GM12864 (cell line): Measurements from ENCODE around the gene RTN3.

Source experiments
- DNase-seq: peaks from one replicate; pipeline ENCODE4 v3.0.0-alpha.2; 2011; ENCODE audit warnings: low read depth
- H3K4me3 ChIP-seq: 2 replicates; pipeline ENCODE4 v1.5.1; 2011; ENCODE audit warnings: mild to moderate bottlenecking, low read depth, low read length, control low read depth
- CTCF ChIP-seq: IDR thresholded peaks from 2 replicates; pipeline ENCODE4 v1.5.1; 2011; ENCODE audit warnings: low read depth, mild to moderate bottlenecking, moderate library complexity, low read length, control low read depth, inconsistent platforms; ENCODE audit errors: missing control alignments

The RTN3 gene

DNA sequence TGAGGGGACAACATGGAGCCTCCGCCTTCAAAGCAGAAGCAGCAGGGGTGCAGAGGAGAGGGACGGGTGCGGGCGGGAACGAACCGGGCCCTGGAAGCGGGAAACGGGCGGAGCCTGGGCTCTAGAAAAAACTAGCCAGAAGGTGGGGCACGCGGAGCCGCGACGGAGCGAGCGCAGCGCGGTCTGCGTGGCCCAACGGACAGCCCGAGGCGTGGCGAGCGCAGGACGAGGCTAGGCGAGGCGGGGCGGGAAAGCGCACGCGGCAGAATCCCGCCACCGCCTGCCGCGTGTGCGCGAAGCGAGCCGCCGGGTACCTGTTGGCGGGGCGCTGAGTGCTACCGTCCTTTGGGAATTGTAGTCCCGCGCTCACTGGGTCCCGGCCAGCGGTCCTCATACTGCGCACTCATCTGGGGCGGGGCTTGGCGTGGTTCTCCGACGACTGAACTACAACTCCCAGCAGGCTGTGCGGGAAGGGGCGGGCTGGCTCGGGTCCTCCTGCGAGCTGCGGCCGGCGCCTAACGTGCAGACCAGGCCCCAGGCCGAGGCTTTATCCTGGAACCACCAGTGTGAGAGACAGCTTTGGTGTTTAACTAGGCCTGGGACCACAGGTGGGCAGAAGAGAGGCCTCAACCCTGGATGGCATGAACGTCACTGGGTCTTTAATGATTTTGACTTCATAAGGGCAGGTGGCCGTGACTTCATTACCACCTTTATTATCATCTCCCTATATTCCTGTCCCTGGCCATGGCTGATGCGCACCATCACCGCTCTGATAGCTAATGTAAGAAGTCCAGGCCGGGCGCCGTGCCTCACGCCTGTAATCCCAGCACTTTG is 9.8 kb upstream of the RTN3 start, which contains the start of gene ATL3:
Gene ATL3, minus strand, starts transcription at position 55 of the 834 bp plus-strand sequence. Its CDS starts 41 bp downstream, at position 14.
- no peak for TF ChIP-seq CTCF
- peak within 1 kb of the TSS; percentile 80 for H3K4me3 ChIP-seq
- peak; percentile 91 for DNase-seq

DNA sequence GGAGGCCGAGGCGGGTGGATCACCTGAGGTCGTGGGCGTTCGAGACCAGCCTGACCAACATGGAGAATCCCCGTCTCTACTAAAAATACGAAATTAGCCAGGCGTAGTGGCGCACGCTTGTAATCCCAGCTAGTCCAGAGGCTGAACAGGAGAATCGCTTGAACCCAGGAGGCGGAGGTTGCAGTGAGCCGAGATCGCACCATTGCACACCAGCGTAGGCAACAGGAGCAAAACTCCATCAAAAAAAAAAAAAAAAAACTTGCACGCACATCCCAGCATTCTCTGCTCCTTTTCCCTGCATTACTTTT is 9.2 kb upstream of the RTN3 start:
- H3K4me3 ChIP-seq, result no peak overlapping the region
- DNase-seq, result no peak
- no peak for TF ChIP-seq CTCF

GRCh38 chr11:63672936-63673539 is 8.3 kb upstream of the RTN3 start:
- DNase-seq, result no peak
- TF ChIP-seq CTCF, result no peak
- H3K4me3 ChIP-seq, result no peak overlapping the region

DNA sequence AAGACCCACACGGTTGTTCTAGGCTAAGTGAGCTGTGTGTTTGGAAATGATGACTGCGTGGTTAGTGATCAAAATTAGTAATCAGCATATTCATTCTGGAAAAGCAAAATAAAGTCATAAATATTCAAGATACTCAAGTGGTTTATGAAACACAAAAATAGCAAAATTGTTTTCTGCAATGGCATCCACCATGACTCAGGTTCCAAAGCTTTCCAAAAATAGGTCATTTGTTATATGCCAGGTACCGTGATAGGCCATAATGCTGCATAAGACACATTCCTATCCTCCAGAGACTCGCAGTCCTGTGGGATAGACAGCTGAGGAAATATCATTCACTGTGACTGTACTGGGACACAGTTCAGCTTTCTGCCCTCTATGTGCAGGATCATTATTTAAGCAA is 7.7 kb upstream of the RTN3 start:
- no peak overlapping the region for H3K4me3 ChIP-seq
- DNase-seq, result no peak
- no peak for TF ChIP-seq CTCF

GRCh38 chr11:63680834-63681320 is 423 bp upstream of the RTN3 start:
- no peak for TF ChIP-seq CTCF
- DNase-seq, result no peak
- H3K4me3 ChIP-seq, result peak overlapping the region; percentile 76

DNA sequence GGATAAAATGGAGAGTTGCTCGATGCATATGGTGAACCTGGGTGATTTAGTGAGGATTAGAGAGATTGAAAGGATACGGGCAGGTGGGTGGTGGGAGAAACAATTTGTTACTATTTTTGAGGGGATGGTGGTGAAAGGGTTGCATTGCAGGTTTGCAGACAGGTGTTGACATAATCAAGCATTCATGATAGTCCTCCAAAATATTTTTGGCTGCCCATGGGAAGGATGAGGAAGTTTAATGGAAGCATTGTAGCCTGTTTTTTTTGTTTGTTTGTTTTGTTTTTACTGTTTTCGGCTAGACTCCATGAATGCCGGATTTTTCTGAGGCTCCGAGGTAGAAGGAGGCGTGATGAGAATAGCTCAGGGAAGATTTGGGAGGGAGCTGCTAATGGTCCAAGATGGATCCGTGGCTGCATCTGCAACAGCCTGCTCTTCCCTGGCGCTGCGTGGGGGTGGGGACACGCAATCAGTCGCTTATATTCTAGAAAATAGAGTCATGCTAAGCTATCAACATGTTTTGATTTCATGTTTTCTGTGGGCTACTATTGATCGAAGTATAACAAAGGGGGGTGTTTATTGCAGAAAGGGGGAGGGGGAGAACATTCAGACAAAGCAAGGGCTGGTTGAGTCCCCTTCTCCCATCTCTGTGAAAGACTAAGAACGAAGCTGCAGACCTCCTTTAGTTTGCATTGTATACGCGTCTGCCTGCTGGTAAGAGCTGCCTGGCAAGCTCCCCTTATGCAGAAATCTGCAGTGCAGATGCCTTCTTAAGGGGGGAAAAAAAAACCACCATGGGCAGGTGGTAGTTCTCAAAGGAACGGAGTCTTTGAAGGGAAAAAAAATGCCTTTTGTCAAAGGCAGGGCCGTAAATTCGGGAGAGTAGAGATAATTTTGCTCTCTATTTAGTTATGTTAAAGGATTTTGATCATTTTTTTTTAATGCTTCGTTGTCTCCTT is 1.0 kb downstream of the RTN3 start:
- H3K4me3 ChIP-seq, result peak overlapping the region; percentile 76
- DNase-seq, result no peak
- peak; percentile 61 for TF ChIP-seq CTCF
